H1 (cell line): ENCODE results near the gene ADARB2. TPM values are rescaled to one million over a fixed set of nuclear protein-coding genes. Genes with fewer than 3 reads are reported as not detected.

Source experiments
- CTCF ChIA-PET: fragments of 300-600 bp; sonication (Branson Sonifier 250); formaldehyde crosslinking; loops from one replicate; lab custom pipeline; 2021; ENCODE audit not compliant: partially characterized antibody; lab: Charles Lee
- POLR2A ChIA-PET: fragments of 300-600 bp; sonication (Branson Sonifier 250); formaldehyde crosslinking; loops from one replicate; lab custom pipeline; 2021; ENCODE audit warnings: inconsistent platforms; ENCODE audit not compliant: partially characterized antibody; lab: Charles Lee
- DNase-seq, 2 experiments: peaks; one replicate each; pipeline versions ENCODE4 v3.0.0 to v3.0.0-alpha.2; 2010 to 2022; ENCODE audit warnings: low spot score in 2 of 2, low read depth in 1 of 2, mixed read lengths in 1 of 2
- FAIRE-seq: peaks from 2 replicates; lab custom pipeline; 2011; peaks lifted over from hg19 to GRCh38; lab: Jason Lieb, UNC
- H2AFZ ChIP-seq: 2 replicates; pipeline ENCODE4 v1.8.1; 2012; ENCODE audit warnings: low read length, inconsistent platforms
- H2AK5ac ChIP-seq: 2 replicates; pipeline ENCODE4 v1.6.1; 2013; ENCODE audit warnings: low read depth, low read length
- H2BK120ac ChIP-seq: replicated peaks from 2 replicates; pipeline ENCODE3; 2013; ENCODE audit warnings: low read depth, low read length, inconsistent platforms
- H2BK12ac ChIP-seq: 2 replicates; pipeline ENCODE4 v1.6.1; 2013; ENCODE audit warnings: low read depth, low read length
- H2BK15ac ChIP-seq: 2 replicates; pipeline ENCODE4 v1.6.1; 2013; ENCODE audit warnings: low read length
- H2BK20ac ChIP-seq: 2 replicates; pipeline ENCODE4 v1.6.1; 2013; ENCODE audit warnings: low read length
- H2BK5ac ChIP-seq: 2 replicates; pipeline ENCODE4 v1.6.1; 2013; ENCODE audit warnings: low read depth, low read length
- H3K14ac ChIP-seq: 2 replicates; pipeline ENCODE4 v1.6.1; 2013; ENCODE audit warnings: inconsistent platforms; ENCODE audit not compliant: insufficient read length
- H3K18ac ChIP-seq: 2 replicates; pipeline ENCODE4 v1.6.1; 2013; ENCODE audit warnings: low read length; ENCODE audit errors: extremely low read depth
- H3K23ac ChIP-seq: 2 replicates; pipeline ENCODE4 v1.6.1; 2013; ENCODE audit warnings: inconsistent platforms; ENCODE audit not compliant: insufficient read length
- H3K23me2 ChIP-seq: 2 replicates; pipeline ENCODE4 v1.6.1; 2013; ENCODE audit warnings: low read depth, low read length
- H3K27ac ChIP-seq: 2 replicates; pipeline ENCODE4 v1.6.1; 2011; ENCODE audit warnings: low read depth, low read length, inconsistent platforms
- H3K27me3 ChIP-seq, 4 experiments: replicated peaks in 1 of 4; 1 replicate in 1 of 4; 2 replicates in 3 of 4; pipeline versions ENCODE4 v1.6.1 to v1.8.1; 2011 to 2013; ENCODE audit warnings: low read length in 3 of 4, mild to moderate bottlenecking in 3 of 4, inconsistent platforms in 2 of 4, mixed read lengths in 2 of 4, moderate library complexity in 1 of 4; ENCODE audit not compliant: control insufficient read depth in 3 of 4, insufficient read depth in 3 of 4; ENCODE audit errors: extremely low read depth in 1 of 4
- H3K36me3 ChIP-seq, 4 experiments: 2 replicates each; pipeline versions ENCODE4 v1.6.1 to v1.8.1; 2011 to 2013; ENCODE audit warnings: mild to moderate bottlenecking in 4 of 4, low read length in 3 of 4, moderate library complexity in 2 of 4, control low read depth in 1 of 4, inconsistent platforms in 1 of 4; ENCODE audit not compliant: insufficient read depth in 4 of 4, control insufficient read depth in 2 of 4
- H3K4ac ChIP-seq: replicated peaks from 2 replicates; pipeline ENCODE3; 2013; ENCODE audit warnings: low read length, low read depth, mixed read lengths, inconsistent platforms; ENCODE audit not compliant: insufficient read length
- H3K4me1 ChIP-seq, 4 experiments: replicated peaks in 1 of 4; 1 replicate in 1 of 4; 2 replicates in 3 of 4; pipeline versions ENCODE4 v1.6.1 to v1.8.1; 2011 to 2013; ENCODE audit warnings: low read length in 3 of 4, inconsistent platforms in 2 of 4, mixed read lengths in 1 of 4; ENCODE audit not compliant: insufficient read depth in 4 of 4, control insufficient read depth in 3 of 4
- H3K4me2 ChIP-seq, 2 experiments: 2 replicates each; pipeline versions ENCODE4 v1.6.1 to v1.8.1; 2011 to 2013; ENCODE audit warnings: low read depth in 2 of 2, low read length in 2 of 2, control low read depth in 1 of 2, inconsistent platforms in 1 of 2, mild to moderate bottlenecking in 1 of 2; ENCODE audit not compliant: insufficient read depth in 1 of 2
- H3K4me3 ChIP-seq, 4 experiments: fragments of 200-600, 300-600 bp in 1 of 4; sonication (generic), shearing (Covaris generic), sonication (Bioruptor Twin) in 1 of 4; 2 replicates each; pipeline versions ENCODE4 v1.5.1 to v1.8.1; 2011 to 2016; ENCODE audit warnings: low read length in 4 of 4, low read depth in 3 of 4, control low read depth in 2 of 4, inconsistent platforms in 2 of 4, mild to moderate bottlenecking in 2 of 4, mixed read lengths in 1 of 4, moderate library complexity in 1 of 4; ENCODE audit not compliant: insufficient read depth in 2 of 4; ENCODE audit errors: extremely low read depth in 1 of 4
- H3K56ac ChIP-seq: replicated peaks from 2 replicates; pipeline ENCODE3; 2013; ENCODE audit warnings: low read depth, mild to moderate bottlenecking, mixed read lengths, low read length, inconsistent platforms; ENCODE audit not compliant: insufficient read length
- H3K79me1 ChIP-seq: 2 replicates; pipeline ENCODE4 v1.6.1; 2013; ENCODE audit warnings: low read depth, low read length, control low read depth
- H3K79me2 ChIP-seq, 2 experiments: 2 replicates each; pipeline versions ENCODE4 v1.6.1 to v1.8.1; 2012 to 2013; ENCODE audit warnings: low read length in 2 of 2, mild to moderate bottlenecking in 2 of 2, inconsistent platforms in 1 of 2; ENCODE audit not compliant: insufficient read depth in 2 of 2, control insufficient read depth in 1 of 2
- H3K9ac ChIP-seq, 4 experiments: replicated peaks in 1 of 4; 1 replicate in 1 of 4; 2 replicates in 3 of 4; pipeline versions ENCODE4 v1.6.1 to v1.8.1; 2011 to 2013; ENCODE audit warnings: low read depth in 3 of 4, low read length in 3 of 4, control low read depth in 2 of 4, mild to moderate bottlenecking in 2 of 4, moderate library complexity in 2 of 4, inconsistent platforms in 1 of 4; ENCODE audit errors: extremely low read depth in 1 of 4
- H3K9me3 ChIP-seq, 2 experiments: 2 replicates each; pipeline versions ENCODE4 v1.6.1 to v1.8.1; 2012 to 2013; ENCODE audit warnings: mild to moderate bottlenecking in 2 of 2, moderate library complexity in 2 of 2, control low read depth in 1 of 2, inconsistent platforms in 1 of 2, low read depth in 1 of 2, low read length in 1 of 2, mixed read lengths in 1 of 2; ENCODE audit not compliant: insufficient read depth in 2 of 2
- H4K20me1 ChIP-seq, 2 experiments: replicated peaks in 1 of 2; 2 replicates each; pipeline versions ENCODE3 to v1.8.1; 2011 to 2013; ENCODE audit warnings: inconsistent platforms in 2 of 2, low read length in 2 of 2, mild to moderate bottlenecking in 1 of 2; ENCODE audit not compliant: insufficient read depth in 2 of 2, control insufficient read depth in 1 of 2
- H4K5ac ChIP-seq: 2 replicates; pipeline ENCODE4 v1.6.1; 2013; ENCODE audit warnings: low read length, low read depth, mixed read lengths, inconsistent platforms; ENCODE audit not compliant: insufficient read length
- H4K8ac ChIP-seq: 2 replicates; pipeline ENCODE4 v1.8.0; 2013; ENCODE audit warnings: mild to moderate bottlenecking, moderate library complexity, low read length, inconsistent platforms; ENCODE audit not compliant: insufficient read depth; ENCODE audit errors: extremely low read depth
- H4K91ac ChIP-seq: replicated peaks from 2 replicates; pipeline ENCODE3; 2013; ENCODE audit warnings: low read length, mixed read lengths, inconsistent platforms; ENCODE audit not compliant: insufficient read length
- GABPA ChIP-seq: IDR thresholded peaks from 2 replicates; pipeline ENCODE4 v1.6.1; 2011; ENCODE audit warnings: mild to moderate bottlenecking, low read length, moderate library complexity, borderline replicate concordance; ENCODE audit not compliant: insufficient read depth
- SIX5 ChIP-seq: IDR thresholded peaks from 2 replicates; pipeline ENCODE4 v1.6.1; 2011; ENCODE audit warnings: mild to moderate bottlenecking, low read depth, low read length
- WGBS, 2 experiments: shearing (Covaris generic) in 1 of 2; methylation state at CpG; one replicate each; pipeline versions ENCODE4 v1.1.6 to v1.1.7; 2013 to 2015; ENCODE audit warnings: low lambda C conversion rate in 2 of 2, mixed read lengths in 2 of 2, inconsistent platforms in 1 of 2, low coverage in 1 of 2, missing lambda C conversion rate in 1 of 2; ENCODE audit not compliant: insufficient replicate concordance in 2 of 2, insufficient coverage in 1 of 2, insufficient read length in 1 of 2; ENCODE audit errors: extremely low coverage in 1 of 2, missing lambda C conversion rate in 1 of 2; 5-methylcytosine and 5-hydroxymethylcytosine counted together
- polyA plus RNA-seq, 7 experiments: library from polyadenylated mRNA; depleted of rRNA in 3 of 7; stranded (reverse) in 5 of 7; unstranded in 2 of 7; fragments of >200 nt in 5 of 7; fragments of 200-250 nt in 2 of 7; gene quantifications; 1 replicate in 5 of 7; 2 replicates in 1 of 7; 4 replicates in 1 of 7; pipeline versions ENCODE4 v1.2.1 to v1.2.3, GENCODE V29; 2011 to 2013; ENCODE audit warnings: missing spikeins in 2 of 7, mixed read lengths in 2 of 7
- total RNA-seq: library from RNA; stranded (reverse); fragmentation: NEBNext Ultra II Directional; extraction: Animal tissue kit (Norgen Biotek cat#: 25700); gene quantifications from 2 replicates; pipeline ENCODE4 v1.2.1, GENCODE V29; 2021

Gene ADARB2
- total and polyA plus RNA-seq, 2 of the 8 experiments (the other 6 are each of a cell fraction or from before 2014, with no cell fraction given), result 2.2 to 2.8 TPM

GRCh38 chr10:1539216-1539615 lies 198.1 kb downstream of the ADARB2 start:
- Histone ChIP-seq H3K79me1 (no peaks in the 10 kb centered on the region), H3K23ac (no peak overlapping the region), H3K36me3 (no peaks in the 10 kb centered on the region), H2BK12ac (no peak overlapping the region), H2BK5ac (no peak overlapping the region), H3K4me1 (no peaks in the 10 kb centered on the region), H3K79me2 (no peaks in the 10 kb centered on the region), H2AK5ac (no peak overlapping the region), H3K27ac (no peak overlapping the region), H2BK20ac (no peak overlapping the region), H3K14ac (no peak overlapping the region), H4K20me1 (no peaks in the 10 kb centered on the region), H3K18ac (no peak overlapping the region), H2AFZ (no peak overlapping the region), H3K4me2 (no peak overlapping the region), H4K5ac (no peak overlapping the region), H3K56ac (no peak overlapping the region), H3K27me3 (no peaks in the 10 kb centered on the region), H3K4me3 (no peak overlapping the region), H3K4ac (no peak overlapping the region), H4K91ac (no peak overlapping the region), H3K9ac (no peak overlapping the region), H3K9me3 (no peaks in the 10 kb centered on the region), H2BK15ac (no peak overlapping the region), H2BK120ac (no peak overlapping the region), H4K8ac (no peak overlapping the region), H3K23me2 (no peaks in the 10 kb centered on the region)
- ChIA-PET POLR2A (no interaction called here), CTCF (interaction anchor here (0.7 to 1.1 kb wide), 3 partner anchors 25 to 1080 kb away, joined by 3 read pairs; no protein-coding TSS in a partner anchor)
- no peak for TF ChIP-seq GABPA
- TF ChIP-seq SIX5, result no peak
- 95% methylated on average over 5 of the region's 5 CpGs; no CpG with 5 or more reads in 1 of the 2 experiments for WGBS, 2 experiments
- DNase-seq (no peak), FAIRE-seq (no peak)
